GM21576 (cell line): Measurements from ENCODE around the gene ZNRF2.
A peak's percentile ranks its signal among the peaks of the same experiment; 100 is the strongest.

Source experiments
- ATAC-seq: cut with Tn5 transposase; IDR thresholded peaks from one replicate; pipeline ENCODE4 v1.9.1; 2021; ENCODE audit warnings: mild to moderate bottlenecking, moderate library complexity; ENCODE audit not compliant: unreplicated experiment

Gene ZNRF2

GRCh38 chr7:30315589-30315988, 31.2 kb downstream of the ZNRF2 start:
- no peak for ATAC-seq

- ATAC-seq, result no peak
Measured at GRCh38 chr7:30320392-30320791, 36.0 kb downstream of the ZNRF2 start.

DNA sequence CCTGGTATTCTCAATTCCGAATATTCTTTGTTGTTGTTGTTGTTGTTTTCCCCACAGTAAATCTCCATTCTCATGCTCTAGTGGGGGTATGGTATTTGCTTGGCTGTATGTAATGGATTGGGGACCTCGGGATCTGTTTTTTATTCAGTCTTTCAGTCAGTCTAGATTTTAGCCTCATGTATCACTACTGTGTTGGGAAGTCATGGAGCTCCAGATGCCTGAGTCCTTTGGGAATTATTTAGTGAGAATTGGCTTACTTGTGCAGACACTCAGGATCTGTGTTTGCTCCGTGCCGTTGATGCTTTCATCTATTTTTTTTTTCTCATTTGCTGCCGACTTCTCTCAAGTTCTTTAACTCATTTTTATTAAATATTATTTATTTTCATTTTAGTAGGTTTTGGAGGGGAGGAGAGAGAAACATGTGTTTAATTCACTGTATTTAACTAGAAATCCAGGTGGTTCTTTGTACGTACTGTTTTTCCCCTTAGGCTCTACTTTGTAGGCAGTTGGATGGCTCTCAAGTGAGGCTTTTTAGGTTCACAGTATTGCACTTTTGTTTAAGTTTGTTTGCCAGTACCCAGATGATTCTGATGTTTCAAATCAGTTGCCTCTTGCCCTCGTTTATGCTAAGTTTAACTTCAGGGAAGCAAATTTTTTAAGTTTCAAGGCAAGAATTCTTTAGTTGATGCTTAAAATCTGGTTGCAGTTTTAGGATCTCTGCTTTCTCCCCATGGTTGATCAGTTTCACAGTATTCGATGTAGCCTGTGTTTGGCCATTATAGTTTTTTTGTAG, 36.9 kb downstream of the ZNRF2 start:
- ATAC-seq, result no peak

DNA sequence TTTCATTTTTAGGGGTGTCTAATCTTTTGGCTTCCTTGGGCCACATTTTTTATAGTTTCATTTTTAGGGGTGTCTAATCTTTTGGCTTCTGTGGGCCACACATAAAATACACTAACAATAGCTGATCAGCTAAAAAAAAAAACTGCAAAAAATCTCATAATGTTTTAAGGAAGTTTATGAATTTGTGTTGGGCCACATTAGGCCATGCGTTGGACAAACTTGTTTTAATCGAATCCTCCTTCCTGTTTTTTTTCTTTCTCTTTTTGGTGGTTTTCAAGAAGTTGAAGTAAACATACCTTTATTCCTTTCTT, 37.4 kb downstream of the ZNRF2 start:
- no peak for ATAC-seq

GRCh38 chr7:30322271-30323005, 38.0 kb downstream of the ZNRF2 start:
- ATAC-seq, result peak; percentile 87

DNA sequence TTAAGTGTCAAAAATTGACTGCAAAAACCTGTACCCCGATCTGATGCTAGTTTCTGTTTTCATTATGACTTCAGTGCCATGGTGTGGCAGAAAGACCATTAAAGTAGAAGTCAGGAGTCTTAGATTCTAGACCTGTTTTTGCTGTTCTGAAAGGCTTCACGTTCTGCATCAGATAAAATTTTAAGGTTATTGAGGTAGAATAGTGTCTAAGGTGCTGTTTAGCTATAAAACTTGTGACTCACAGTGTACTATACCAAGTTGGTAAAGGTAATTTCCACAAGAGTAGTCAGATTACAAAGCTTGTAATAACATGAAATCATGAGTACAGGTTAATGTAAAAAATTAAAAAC, 38.6 kb downstream of the ZNRF2 start:
- peak; percentile 47 for ATAC-seq

- ATAC-seq, result no peak
Measured at GRCh38 chr7:30327813-30328212, 43.4 kb downstream of the ZNRF2 start.

GRCh38 chr7:30328381-30328780, 44.0 kb downstream of the ZNRF2 start:
- ATAC-seq, result no peak

DNA sequence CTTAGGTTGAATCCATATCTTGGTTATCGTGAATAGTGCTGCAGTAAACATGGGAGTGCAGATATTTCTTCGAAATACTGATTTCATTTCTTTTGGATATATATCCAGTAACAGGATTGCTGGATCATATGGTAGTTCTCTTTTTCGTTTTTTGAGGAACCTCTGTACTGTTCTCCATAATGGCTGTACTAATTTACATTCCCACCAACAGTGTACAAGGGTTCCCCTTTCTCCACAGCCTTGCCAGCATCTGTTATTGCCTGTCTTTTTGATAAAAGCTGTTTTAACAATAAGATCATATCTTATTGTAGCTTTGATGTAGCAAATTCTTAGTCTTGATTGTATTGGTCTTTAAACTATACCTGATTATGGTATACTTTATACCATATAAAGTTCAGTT, 45.3 kb downstream of the ZNRF2 start:
- ATAC-seq, result no peak

GRCh38 chr7:30330134-30331111, 46.0 kb downstream of the ZNRF2 start:
- ATAC-seq, result peak; percentile 85

GRCh38 chr7:30331338-30331737, 46.9 kb downstream of the ZNRF2 start:
- ATAC-seq, result no peak

DNA sequence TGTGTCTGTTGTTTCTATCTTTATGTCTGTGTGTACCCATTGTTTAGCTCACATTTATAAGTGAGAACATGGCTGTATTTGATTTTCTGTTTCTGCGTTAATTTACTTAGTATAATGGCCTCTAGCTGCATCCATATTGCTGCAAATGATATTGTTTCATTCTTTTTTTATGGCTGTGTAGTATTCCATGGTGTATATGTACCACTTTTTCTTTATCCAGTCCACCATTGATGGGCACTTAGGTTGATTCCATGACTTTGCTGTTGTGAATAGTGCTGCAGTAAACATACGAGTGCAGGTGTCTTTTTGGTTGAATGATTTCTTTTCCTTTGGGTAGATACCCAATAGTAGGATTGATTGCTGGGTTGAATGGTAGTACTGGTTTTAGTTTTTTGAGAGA, 48.2 kb downstream of the ZNRF2 start:
- ATAC-seq, result no peak

GRCh38 chr7:30335763-30336487, 51.5 kb downstream of the ZNRF2 start:
- ATAC-seq, result no peak

DNA sequence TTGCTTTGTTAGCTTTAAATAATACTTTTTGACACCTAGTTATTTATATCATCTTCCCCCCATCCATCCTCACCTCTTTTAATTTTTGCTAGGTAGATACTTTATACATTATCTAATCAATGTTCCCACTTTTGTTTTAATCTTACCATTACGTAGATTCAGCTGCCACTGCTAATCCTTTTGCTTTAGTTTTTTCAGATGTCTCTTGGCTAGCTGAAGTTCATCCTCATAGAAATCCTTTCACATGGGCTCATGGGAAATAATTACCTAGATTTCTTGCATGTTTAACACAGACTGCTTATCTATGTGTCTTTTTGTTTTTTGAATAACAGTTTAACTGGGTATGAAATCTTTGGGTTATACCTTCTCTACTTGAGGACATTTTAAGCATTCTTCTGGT, 60.1 kb downstream of the ZNRF2 start:
- no peak for ATAC-seq

DNA sequence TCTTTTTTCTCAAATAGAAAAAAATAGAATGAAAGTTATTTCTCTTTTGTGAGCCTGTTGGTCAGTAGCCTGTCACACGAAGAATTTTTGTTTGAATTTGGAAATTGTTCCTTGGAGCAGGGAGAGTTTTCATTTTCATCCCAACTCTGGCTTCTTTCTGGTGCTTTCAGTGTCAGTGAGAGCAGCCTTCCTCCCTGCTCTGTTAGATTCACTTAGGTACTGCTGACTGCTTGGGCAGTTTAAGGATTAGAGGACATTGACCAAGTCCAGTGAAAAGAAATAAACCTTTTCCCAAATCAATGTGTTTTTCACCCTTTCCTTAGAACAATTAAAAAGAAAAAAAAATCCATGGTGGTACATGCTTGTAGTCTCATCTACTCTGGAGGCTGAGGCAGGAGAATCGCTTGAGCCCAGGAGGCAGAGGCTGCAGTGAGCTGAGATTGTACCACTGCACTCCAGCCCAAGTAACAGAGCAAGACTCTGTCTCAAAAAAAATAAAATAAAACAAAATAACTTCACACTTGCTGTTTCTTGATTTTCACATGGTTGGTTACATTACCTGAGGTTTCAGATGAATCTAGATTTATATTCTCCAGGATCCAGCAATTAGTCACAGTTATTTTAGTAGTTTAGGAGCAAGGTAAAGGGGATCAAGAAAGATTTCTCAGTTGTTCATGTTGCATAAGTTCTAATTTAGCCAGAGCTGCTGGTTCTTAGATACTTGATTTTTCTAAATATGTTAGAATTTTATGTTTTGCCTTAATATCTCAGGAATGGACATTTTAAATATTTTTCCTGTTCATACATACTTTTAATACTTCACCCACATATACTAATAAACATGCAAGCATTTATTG, 63.1 kb downstream of the ZNRF2 start:
- peak; percentile 23 for ATAC-seq

- ATAC-seq, result peak; percentile 75
Measured at GRCh38 chr7:30348083-30348560, 63.7 kb downstream of the ZNRF2 start.

GRCh38 chr7:30349170-30349569, 64.8 kb downstream of the ZNRF2 start:
- no peak for ATAC-seq

- ATAC-seq, result no peak
Measured at GRCh38 chr7:30349816-30350215, 65.4 kb downstream of the ZNRF2 start.

- ATAC-seq, result no peak
Measured at GRCh38 chr7:30351286-30351685, 66.9 kb downstream of the ZNRF2 start.

- ATAC-seq, result no peak
Measured at GRCh38 chr7:30351724-30352123, 67.3 kb downstream of the ZNRF2 start.
